GM23338 (cell line): ENCODE measurements around the gene KIF2A. TPM values are rescaled to one million over a fixed set of nuclear protein-coding genes. Genes with fewer than 3 reads are reported as not detected.

Source experiments
- ATAC-seq: fragments of 200-7000 bp; cut with Tn5 transposase; 3 replicates; pipeline ENCODE4 v1.9.1; 2020
- DNase-seq: peaks from one replicate; pipeline ENCODE4 v3.0.0-alpha.2; 2015; ENCODE audit warnings: low spot score
- H2AFZ ChIP-seq: fragments of 200-600 bp; sonication (generic); 2 replicates; pipeline ENCODE4 v1.8.0; 2016; ENCODE audit warnings: antibody characterized with exemption, mild to moderate bottlenecking, moderate library complexity
- H3F3A ChIP-seq: fragments of 200-600 bp; sonication (generic); replicated peaks from 2 replicates; pipeline ENCODE4 v1.8.0; 2017; ENCODE audit warnings: antibody characterized with exemption, mixed run types, low read depth
- H3K27ac ChIP-seq: fragments of 200-600 bp; sonication (generic); 2 replicates; pipeline ENCODE4 v1.6.1; 2016; ENCODE audit warnings: low read depth
- H3K27me3 ChIP-seq: fragments of 200-600 bp; sonication (generic); 2 replicates; pipeline ENCODE4 v1.8.0; 2016; ENCODE audit warnings: mild to moderate bottlenecking, mixed run types, moderate library complexity; ENCODE audit not compliant: insufficient read depth
- H3K36me3 ChIP-seq: fragments of 200-600 bp; sonication (generic); 2 replicates; pipeline ENCODE4 v1.8.0; 2016; ENCODE audit warnings: mild to moderate bottlenecking; ENCODE audit not compliant: insufficient read depth
- H3K4me1 ChIP-seq: fragments of 200-600 bp; sonication (generic); 2 replicates; pipeline ENCODE4 v1.8.0; 2016; ENCODE audit warnings: mild to moderate bottlenecking, moderate library complexity; ENCODE audit not compliant: insufficient read depth
- H3K4me2 ChIP-seq: fragments of 200-600 bp; sonication (generic); 2 replicates; pipeline ENCODE4 v1.7.1; 2017; ENCODE audit warnings: mixed run types
- H3K4me3 ChIP-seq: fragments of 200-600 bp; sonication (generic); 2 replicates; pipeline ENCODE4 v1.6.1; 2016; ENCODE audit warnings: mixed run types
- H3K79me2 ChIP-seq: fragments of 200-600 bp; sonication (generic); replicated peaks from 2 replicates; pipeline ENCODE4 v1.8.0; 2017; ENCODE audit warnings: mild to moderate bottlenecking; ENCODE audit not compliant: insufficient read depth
- H3K9me2 ChIP-seq: fragments of 200-600 bp; sonication (generic); 2 replicates; pipeline ENCODE4 v1.8.0; 2017; ENCODE audit not compliant: insufficient read depth
- H4K20me1 ChIP-seq: fragments of 200-600 bp; sonication (generic); replicated peaks from 2 replicates; pipeline ENCODE4 v1.8.0; 2017; ENCODE audit warnings: mild to moderate bottlenecking; ENCODE audit not compliant: insufficient read depth
- H3K27ac Mint-ChIP-seq: 2 replicates; pipeline ENCODE4 v1.8.0; 2020; ENCODE audit warnings: inconsistent platforms, mild to moderate bottlenecking, moderate library complexity, mixed read lengths
- H3K27me3 Mint-ChIP-seq: 3 replicates; pipeline ENCODE4 v1.8.0; 2022; ENCODE audit warnings: low read depth, mild to moderate bottlenecking, moderate library complexity, mixed read lengths, inconsistent platforms; ENCODE audit not compliant: insufficient read depth, poor library complexity
- H3K36me3 Mint-ChIP-seq: 3 replicates; pipeline ENCODE4 v1.8.0; 2021; ENCODE audit warnings: low read depth, mild to moderate bottlenecking, inconsistent platforms, moderate library complexity, mixed read lengths
- H3K4me1 Mint-ChIP-seq: 3 replicates; pipeline ENCODE4 v1.8.0; 2020; ENCODE audit warnings: mild to moderate bottlenecking, inconsistent platforms, mixed read lengths
- H3K4me3 Mint-ChIP-seq: 3 replicates; pipeline ENCODE4 v1.8.0; 2021; ENCODE audit warnings: moderate library complexity, mild to moderate bottlenecking, inconsistent platforms, mixed read lengths
- H3K9me3 Mint-ChIP-seq: 3 replicates; pipeline ENCODE4 v1.8.0; 2020; ENCODE audit warnings: moderate library complexity, mild to moderate bottlenecking, inconsistent platforms, mixed read lengths
- CREB1 ChIP-seq: fragments of 250-450 bp; sonication (Bioruptor Pico); IDR thresholded peaks from 2 replicates; pipeline ENCODE4 v1.5.0; 2020; ENCODE audit warnings: low read depth, mild to moderate bottlenecking, moderate library complexity
- EZH2 ChIP-seq: fragments of 200-600 bp; sonication (generic); IDR thresholded peaks from one replicate; pipeline ENCODE4 v1.8.0; 2017; ENCODE audit warnings: antibody characterized with exemption, mild to moderate bottlenecking, low read depth; ENCODE audit not compliant: unreplicated experiment
- EZH2phosphoT487 ChIP-seq: fragments of 200-600 bp; sonication (generic); IDR thresholded peaks from one replicate; pipeline ENCODE4 v1.8.1; 2018; ENCODE audit warnings: antibody characterized with exemption; ENCODE audit not compliant: unreplicated experiment
- JUNB ChIP-seq: IDR thresholded peaks from one replicate; pipeline ENCODE4 v1.6.1; 2016; ENCODE audit warnings: antibody characterized with exemption; ENCODE audit not compliant: unreplicated experiment
- NANOG ChIP-seq: IDR thresholded peaks from 2 replicates; pipeline ENCODE4 v1.6.1; 2016; ENCODE audit warnings: antibody characterized with exemption, borderline replicate concordance
- POLR2AphosphoS5 ChIP-seq: IDR thresholded peaks from 2 replicates; pipeline ENCODE4 v1.6.1; 2016; ENCODE audit warnings: antibody characterized with exemption, low read depth
- STAT1 ChIP-seq: IDR thresholded peaks from one replicate; pipeline ENCODE4 v1.6.1; 2016; ENCODE audit warnings: antibody characterized with exemption; ENCODE audit not compliant: unreplicated experiment
- ZNF114 ChIP-seq: fragments of 250-450 bp; sonication (Bioruptor Pico); IDR thresholded peaks from 2 replicates; pipeline ENCODE4 v1.5.0; 2020; ENCODE audit warnings: mild to moderate bottlenecking, moderate library complexity
- ZNF331 ChIP-seq: fragments of 250-450 bp; sonication (Bioruptor Pico); IDR thresholded peaks from 2 replicates; pipeline ENCODE4 v1.5.0; 2020; ENCODE audit warnings: low read depth, mild to moderate bottlenecking, moderate library complexity
- polyA plus RNA-seq: library from polyadenylated mRNA; unstranded; fragments of >200 nt; fragmentation: Nextera tagmentation; extraction: Ambion mirVana; gene quantifications from 2 replicates; pipeline ENCODE4 v1.2.1, GENCODE V29; 2016
- total RNA-seq: library from RNA; depleted of rRNA; stranded (reverse); fragments of >200 nt; shearing (Covaris generic); gene quantifications from 2 replicates; pipeline ENCODE4 v1.2.3, GENCODE V29; 2014
- TF ChIP-seq, protein P1 (sequence below), 2 experiments: fragments of 200-600 bp in 1 of 2; sonication (generic) in 1 of 2; conservative IDR thresholded peaks; 2 replicates each; pipeline versions ENCODE4 v1.5.1 to v1.6.1; 2016 to 2017; ENCODE audit warnings: antibody characterized with exemption in 2 of 2, low read depth in 2 of 2, mild to moderate bottlenecking in 2 of 2, moderate library complexity in 1 of 2
- TF ChIP-seq, protein P2 (sequence below): IDR thresholded peaks from one replicate; pipeline ENCODE4 v1.6.1; 2018; ENCODE audit warnings: antibody characterized with exemption; ENCODE audit not compliant: unreplicated experiment
- TF ChIP-seq, protein P3 (sequence below): fragments of 250-450 bp; sonication (Bioruptor Pico); IDR thresholded peaks from 2 replicates; pipeline ENCODE4 v1.5.0; 2020; ENCODE audit warnings: mild to moderate bottlenecking, moderate library complexity
- TF ChIP-seq, protein P4 (sequence below): IDR thresholded peaks from 2 replicates; pipeline ENCODE4 v1.6.1; 2016; ENCODE audit warnings: antibody characterized with exemption

Gene KIF2A
- total and polyA plus RNA-seq, 2 experiments from 2014 or later: 120 to 122 TPM

DNA sequence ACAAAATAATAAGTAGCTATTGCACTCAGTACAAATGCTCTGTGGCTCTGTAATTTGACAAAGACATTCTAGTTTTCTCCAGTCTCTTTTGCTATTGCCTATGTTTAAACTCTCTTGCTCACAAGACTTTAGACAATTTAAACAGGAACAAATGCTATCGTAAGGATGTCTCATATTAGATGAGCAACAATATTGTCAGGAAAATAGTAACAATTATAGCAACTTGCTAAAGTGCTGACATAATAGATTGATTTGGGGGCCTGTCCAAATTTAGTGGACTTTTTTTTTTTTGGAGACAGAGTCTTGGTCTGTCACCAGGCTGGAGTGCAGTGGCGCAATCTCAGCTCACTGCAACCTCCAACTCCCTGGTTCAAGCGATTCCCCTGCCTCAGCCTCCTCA lies 11.8 kb downstream of the KIF2A start:
- H3K4me1 Mint-ChIP-seq: peaks cover 10% of the 10 kb centered on the region
- Histone ChIP-seq H3K4me2 (no peak overlapping the region), H3K4me3 (no peak overlapping the region), H4K20me1 (peaks cover 73% of the 10 kb centered on the region), H3K27ac (no peak overlapping the region), H2AFZ (no peak overlapping the region), H3K9me2 (no peaks in the 10 kb centered on the region), H3K79me2 (peaks cover 100% of the 10 kb centered on the region), H3K4me1 (peaks cover 21% of the 10 kb centered on the region), H3K36me3 (no peaks in the 10 kb centered on the region), H3K27me3 (no peaks in the 10 kb centered on the region), H3F3A (no peaks in the 10 kb centered on the region)
- H3K36me3 Mint-ChIP-seq: peaks cover 6% of the 10 kb centered on the region; the same call in 1 of the 3 replicates
- no peak overlapping the region; the same call in 1 of the 2 replicates for H3K27ac Mint-ChIP-seq
- no peaks in the 10 kb centered on the region for H3K27me3 Mint-ChIP-seq
- H3K4me3 Mint-ChIP-seq: no peak overlapping the region
- no peaks in the 10 kb centered on the region for H3K9me3 Mint-ChIP-seq
- no peak for DNase-seq
- TF ChIP-seq STAT1 (no peak), ZNF331 (CRISPR knock-in tag) (no peak), CREB1 (no peak), ZNF114 (no peak), JUNB (no peak), EZH2 (no peak), POLR2AphosphoS5 (no peak), EZH2phosphoT487 (no peak), NANOG (no peak)
- TF ChIP-seq, protein P1, sequence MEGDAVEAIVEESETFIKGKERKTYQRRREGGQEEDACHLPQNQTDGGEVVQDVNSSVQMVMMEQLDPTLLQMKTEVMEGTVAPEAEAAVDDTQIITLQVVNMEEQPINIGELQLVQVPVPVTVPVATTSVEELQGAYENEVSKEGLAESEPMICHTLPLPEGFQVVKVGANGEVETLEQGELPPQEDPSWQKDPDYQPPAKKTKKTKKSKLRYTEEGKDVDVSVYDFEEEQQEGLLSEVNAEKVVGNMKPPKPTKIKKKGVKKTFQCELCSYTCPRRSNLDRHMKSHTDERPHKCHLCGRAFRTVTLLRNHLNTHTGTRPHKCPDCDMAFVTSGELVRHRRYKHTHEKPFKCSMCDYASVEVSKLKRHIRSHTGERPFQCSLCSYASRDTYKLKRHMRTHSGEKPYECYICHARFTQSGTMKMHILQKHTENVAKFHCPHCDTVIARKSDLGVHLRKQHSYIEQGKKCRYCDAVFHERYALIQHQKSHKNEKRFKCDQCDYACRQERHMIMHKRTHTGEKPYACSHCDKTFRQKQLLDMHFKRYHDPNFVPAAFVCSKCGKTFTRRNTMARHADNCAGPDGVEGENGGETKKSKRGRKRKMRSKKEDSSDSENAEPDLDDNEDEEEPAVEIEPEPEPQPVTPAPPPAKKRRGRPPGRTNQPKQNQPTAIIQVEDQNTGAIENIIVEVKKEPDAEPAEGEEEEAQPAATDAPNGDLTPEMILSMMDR (conservative IDR thresholded peaks at IDR 0.05; ENCODE audit: low read depth in 2 of 2): no peak
- TF ChIP-seq, protein P2, sequence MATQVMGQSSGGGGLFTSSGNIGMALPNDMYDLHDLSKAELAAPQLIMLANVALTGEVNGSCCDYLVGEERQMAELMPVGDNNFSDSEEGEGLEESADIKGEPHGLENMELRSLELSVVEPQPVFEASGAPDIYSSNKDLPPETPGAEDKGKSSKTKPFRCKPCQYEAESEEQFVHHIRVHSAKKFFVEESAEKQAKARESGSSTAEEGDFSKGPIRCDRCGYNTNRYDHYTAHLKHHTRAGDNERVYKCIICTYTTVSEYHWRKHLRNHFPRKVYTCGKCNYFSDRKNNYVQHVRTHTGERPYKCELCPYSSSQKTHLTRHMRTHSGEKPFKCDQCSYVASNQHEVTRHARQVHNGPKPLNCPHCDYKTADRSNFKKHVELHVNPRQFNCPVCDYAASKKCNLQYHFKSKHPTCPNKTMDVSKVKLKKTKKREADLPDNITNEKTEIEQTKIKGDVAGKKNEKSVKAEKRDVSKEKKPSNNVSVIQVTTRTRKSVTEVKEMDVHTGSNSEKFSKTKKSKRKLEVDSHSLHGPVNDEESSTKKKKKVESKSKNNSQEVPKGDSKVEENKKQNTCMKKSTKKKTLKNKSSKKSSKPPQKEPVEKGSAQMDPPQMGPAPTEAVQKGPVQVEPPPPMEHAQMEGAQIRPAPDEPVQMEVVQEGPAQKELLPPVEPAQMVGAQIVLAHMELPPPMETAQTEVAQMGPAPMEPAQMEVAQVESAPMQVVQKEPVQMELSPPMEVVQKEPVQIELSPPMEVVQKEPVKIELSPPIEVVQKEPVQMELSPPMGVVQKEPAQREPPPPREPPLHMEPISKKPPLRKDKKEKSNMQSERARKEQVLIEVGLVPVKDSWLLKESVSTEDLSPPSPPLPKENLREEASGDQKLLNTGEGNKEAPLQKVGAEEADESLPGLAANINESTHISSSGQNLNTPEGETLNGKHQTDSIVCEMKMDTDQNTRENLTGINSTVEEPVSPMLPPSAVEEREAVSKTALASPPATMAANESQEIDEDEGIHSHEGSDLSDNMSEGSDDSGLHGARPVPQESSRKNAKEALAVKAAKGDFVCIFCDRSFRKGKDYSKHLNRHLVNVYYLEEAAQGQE: no peak
- TF ChIP-seq, protein P3, sequence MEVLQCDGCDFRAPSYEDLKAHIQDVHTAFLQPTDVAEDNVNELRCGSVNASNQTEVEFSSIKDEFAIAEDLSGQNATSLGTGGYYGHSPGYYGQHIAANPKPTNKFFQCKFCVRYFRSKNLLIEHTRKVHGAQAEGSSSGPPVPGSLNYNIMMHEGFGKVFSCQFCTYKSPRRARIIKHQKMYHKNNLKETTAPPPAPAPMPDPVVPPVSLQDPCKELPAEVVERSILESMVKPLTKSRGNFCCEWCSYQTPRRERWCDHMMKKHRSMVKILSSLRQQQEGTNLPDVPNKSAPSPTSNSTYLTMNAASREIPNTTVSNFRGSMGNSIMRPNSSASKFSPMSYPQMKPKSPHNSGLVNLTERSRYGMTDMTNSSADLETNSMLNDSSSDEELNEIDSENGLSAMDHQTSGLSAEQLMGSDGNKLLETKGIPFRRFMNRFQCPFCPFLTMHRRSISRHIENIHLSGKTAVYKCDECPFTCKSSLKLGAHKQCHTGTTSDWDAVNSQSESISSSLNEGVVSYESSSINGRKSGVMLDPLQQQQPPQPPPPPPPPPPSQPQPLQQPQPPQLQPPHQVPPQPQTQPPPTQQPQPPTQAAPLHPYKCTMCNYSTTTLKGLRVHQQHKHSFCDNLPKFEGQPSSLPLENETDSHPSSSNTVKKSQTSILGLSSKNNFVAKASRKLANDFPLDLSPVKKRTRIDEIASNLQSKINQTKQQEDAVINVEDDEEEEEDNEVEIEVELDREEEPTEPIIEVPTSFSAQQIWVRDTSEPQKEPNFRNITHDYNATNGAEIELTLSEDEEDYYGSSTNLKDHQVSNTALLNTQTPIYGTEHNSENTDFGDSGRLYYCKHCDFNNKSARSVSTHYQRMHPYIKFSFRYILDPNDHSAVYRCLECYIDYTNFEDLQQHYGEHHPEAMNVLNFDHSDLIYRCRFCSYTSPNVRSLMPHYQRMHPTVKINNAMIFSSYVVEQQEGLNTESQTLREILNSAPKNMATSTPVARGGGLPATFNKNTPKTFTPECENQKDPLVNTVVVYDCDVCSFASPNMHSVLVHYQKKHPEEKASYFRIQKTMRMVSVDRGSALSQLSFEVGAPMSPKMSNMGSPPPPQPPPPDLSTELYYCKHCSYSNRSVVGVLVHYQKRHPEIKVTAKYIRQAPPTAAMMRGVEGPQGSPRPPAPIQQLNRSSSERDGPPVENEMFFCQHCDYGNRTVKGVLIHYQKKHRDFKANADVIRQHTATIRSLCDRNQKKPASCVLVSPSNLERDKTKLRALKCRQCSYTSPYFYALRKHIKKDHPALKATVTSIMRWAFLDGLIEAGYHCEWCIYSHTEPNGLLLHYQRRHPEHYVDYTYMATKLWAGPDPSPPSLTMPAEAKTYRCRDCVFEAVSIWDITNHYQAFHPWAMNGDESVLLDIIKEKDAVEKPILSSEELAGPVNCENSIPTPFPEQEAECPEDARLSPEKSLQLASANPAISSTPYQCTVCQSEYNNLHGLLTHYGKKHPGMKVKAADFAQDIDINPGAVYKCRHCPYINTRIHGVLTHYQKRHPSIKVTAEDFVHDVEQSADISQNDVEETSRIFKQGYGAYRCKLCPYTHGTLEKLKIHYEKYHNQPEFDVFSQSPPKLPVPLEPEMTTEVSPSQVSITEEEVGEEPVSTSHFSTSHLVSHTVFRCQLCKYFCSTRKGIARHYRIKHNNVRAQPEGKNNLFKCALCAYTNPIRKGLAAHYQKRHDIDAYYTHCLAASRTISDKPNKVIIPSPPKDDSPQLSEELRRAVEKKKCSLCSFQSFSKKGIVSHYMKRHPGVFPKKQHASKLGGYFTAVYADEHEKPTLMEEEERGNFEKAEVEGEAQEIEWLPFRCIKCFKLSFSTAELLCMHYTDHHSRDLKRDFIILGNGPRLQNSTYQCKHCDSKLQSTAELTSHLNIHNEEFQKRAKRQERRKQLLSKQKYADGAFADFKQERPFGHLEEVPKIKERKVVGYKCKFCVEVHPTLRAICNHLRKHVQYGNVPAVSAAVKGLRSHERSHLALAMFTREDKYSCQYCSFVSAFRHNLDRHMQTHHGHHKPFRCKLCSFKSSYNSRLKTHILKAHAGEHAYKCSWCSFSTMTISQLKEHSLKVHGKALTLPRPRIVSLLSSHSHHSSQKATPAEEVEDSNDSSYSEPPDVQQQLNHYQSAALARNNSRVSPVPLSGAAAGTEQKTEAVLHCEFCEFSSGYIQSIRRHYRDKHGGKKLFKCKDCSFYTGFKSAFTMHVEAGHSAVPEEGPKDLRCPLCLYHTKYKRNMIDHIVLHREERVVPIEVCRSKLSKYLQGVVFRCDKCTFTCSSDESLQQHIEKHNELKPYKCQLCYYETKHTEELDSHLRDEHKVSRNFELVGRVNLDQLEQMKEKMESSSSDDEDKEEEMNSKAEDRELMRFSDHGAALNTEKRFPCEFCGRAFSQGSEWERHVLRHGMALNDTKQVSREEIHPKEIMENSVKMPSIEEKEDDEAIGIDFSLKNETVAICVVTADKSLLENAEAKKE (CRISPR knock-in tag): no peak
- TF ChIP-seq, protein P4, sequence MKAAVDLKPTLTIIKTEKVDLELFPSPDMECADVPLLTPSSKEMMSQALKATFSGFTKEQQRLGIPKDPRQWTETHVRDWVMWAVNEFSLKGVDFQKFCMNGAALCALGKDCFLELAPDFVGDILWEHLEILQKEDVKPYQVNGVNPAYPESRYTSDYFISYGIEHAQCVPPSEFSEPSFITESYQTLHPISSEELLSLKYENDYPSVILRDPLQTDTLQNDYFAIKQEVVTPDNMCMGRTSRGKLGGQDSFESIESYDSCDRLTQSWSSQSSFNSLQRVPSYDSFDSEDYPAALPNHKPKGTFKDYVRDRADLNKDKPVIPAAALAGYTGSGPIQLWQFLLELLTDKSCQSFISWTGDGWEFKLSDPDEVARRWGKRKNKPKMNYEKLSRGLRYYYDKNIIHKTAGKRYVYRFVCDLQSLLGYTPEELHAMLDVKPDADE: no peak
- no peak for ATAC-seq
